Activated B cell treated with CpG ODN at 0.5 μM for 24 hours (primary cell): ENCODE results near the gene SAMD14. TPM values are rescaled to one million over a fixed set of nuclear protein-coding genes. Genes with fewer than 3 reads are reported as not detected.

Experiments
- ATAC-seq: fragments of 200-7000 bp; cut with Tn5 transposase; one replicate; pipeline ENCODE4 v1.10.0; 2021; ENCODE audit warnings: low read depth, mild to moderate bottlenecking, moderate library complexity
- CTCF ChIA-PET: fragments of 350-600 bp; sonication (Branson Sonifier 250); formaldehyde crosslinking; loops from one replicate; lab custom pipeline; 2021; ENCODE audit warnings: antibody characterized with exemption; lab: Charles Lee
- POLR2A ChIA-PET: fragments of 350-600 bp; sonication (Branson Sonifier 250); formaldehyde crosslinking; loops from one replicate; lab custom pipeline; 2021; ENCODE audit warnings: antibody characterized with exemption; lab: Charles Lee
- DNase-seq: peaks from one replicate; pipeline ENCODE4 v3.0.0; 2022
- H3K27ac Mint-ChIP-seq: one replicate; pipeline ENCODE4 v1.8.0; 2020; ENCODE audit warnings: mixed read lengths
- H3K27me3 Mint-ChIP-seq: one replicate; pipeline ENCODE4 v1.8.0; 2021; ENCODE audit warnings: mixed read lengths
- H3K36me3 Mint-ChIP-seq: one replicate; pipeline ENCODE4 v1.8.0; 2021; ENCODE audit warnings: low read depth, mixed read lengths
- H3K4me1 Mint-ChIP-seq: one replicate; pipeline ENCODE4 v1.8.0; 2021; ENCODE audit warnings: mixed read lengths
- H3K4me3 Mint-ChIP-seq: one replicate; pipeline ENCODE4 v1.8.0; 2020; ENCODE audit warnings: mild to moderate bottlenecking, mixed read lengths
- H3K9me3 Mint-ChIP-seq: one replicate; pipeline ENCODE4 v1.8.0; 2020; ENCODE audit warnings: mixed read lengths
- intact Hi-C: fragments of 100-400 bp; cut with micrococcal nuclease; formaldehyde crosslinking; loops from one replicate; pipeline ENCODE4 v1.15.1; 2024
- total RNA-seq: library from RNA; stranded (reverse); gene quantifications from 2 replicates; pipeline ENCODE4 v1.2.3, GENCODE V29; 2022
- TF ChIP-seq, protein P1 (sequence below): fragments of 200-600 bp; IDR thresholded peaks from one replicate; pipeline ENCODE4 v1.8.0; 2022; ENCODE audit warnings: antibody characterized with exemption, mild to moderate bottlenecking

The SAMD14 gene
- total RNA-seq, 1 donor from 2014 or later: 4.7 TPM

DNA sequence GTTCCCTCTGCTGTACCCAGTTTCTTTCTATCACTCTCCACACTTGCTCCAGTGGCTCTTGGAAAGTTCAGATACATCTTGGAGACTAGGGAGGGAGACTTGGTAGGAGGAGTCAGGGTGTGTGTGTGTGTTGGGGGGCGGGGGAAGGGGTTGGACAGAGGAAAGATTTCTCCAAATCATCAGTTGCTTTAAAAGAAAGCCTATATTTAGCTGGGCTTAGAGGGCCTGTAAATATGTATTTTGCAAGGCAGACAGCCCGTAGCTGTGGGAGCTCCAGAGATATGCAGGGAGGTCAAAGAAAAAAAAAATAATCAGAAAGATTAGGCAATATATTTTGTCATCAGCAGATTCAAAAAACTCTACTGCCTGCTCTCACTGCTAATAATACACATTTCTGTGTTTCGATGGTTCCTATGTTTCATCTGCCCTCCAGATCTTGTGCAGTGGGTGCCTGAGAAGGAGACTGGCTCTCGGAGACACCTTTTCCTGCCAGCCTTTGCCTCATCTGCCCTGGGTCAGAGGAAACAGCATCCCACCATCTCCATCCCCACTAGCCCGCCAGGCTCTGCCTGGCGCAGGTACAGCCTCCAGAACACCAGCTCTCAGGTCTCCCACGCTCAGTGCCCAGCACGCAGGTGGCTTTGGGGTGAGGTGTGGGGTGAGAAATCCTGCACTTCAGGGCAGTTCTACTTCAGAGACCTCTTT, 25.3 kb upstream of the SAMD14 start:
- ATAC-seq (no peak), DNase-seq (no peak)
- Mint-ChIP-seq H3K27me3 (no peaks in the 10 kb centered on the region), H3K27ac (peak overlapping the region; percentile 50), H3K9me3 (no peaks in the 10 kb centered on the region), H3K4me3 (no peak overlapping the region), H3K36me3 (peaks cover 10% of the 10 kb centered on the region), H3K4me1 (peaks cover 23% of the 10 kb centered on the region)
- ChIA-PET CTCF (interaction anchor here (1.3 kb wide), 1 partner anchor 14 kb away, joined by 4 read pairs; no protein-coding TSS in a partner anchor), POLR2A (interaction anchor here (0.6 to 1.2 kb wide), 4 partner anchors 8 to 38 kb away, joined by 3 to 4 read pairs (median 4); no protein-coding TSS in a partner anchor)
- TF ChIP-seq, protein P1, sequence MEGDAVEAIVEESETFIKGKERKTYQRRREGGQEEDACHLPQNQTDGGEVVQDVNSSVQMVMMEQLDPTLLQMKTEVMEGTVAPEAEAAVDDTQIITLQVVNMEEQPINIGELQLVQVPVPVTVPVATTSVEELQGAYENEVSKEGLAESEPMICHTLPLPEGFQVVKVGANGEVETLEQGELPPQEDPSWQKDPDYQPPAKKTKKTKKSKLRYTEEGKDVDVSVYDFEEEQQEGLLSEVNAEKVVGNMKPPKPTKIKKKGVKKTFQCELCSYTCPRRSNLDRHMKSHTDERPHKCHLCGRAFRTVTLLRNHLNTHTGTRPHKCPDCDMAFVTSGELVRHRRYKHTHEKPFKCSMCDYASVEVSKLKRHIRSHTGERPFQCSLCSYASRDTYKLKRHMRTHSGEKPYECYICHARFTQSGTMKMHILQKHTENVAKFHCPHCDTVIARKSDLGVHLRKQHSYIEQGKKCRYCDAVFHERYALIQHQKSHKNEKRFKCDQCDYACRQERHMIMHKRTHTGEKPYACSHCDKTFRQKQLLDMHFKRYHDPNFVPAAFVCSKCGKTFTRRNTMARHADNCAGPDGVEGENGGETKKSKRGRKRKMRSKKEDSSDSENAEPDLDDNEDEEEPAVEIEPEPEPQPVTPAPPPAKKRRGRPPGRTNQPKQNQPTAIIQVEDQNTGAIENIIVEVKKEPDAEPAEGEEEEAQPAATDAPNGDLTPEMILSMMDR: no peak
- intact Hi-C loops: no loop called here

DNA sequence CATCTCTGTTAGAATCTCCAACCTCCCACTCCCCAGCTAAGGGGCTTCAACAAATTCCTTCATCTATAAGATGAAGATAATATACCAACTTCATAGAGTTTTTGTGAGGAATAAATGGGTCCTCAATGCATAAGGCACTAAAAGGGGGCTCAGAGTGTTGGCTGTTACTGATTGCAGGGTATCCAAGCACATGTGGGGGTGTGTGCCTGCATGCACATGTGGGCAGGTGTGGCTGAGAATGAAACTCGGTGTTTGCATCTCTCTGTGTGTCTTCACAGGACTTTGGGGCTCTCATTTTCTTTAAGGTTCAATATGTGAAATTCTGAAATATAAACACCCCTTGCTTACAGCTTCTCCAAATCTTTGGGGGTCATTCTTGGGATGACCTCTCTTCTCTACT, 24.6 kb upstream of the SAMD14 start:
- ChIA-PET CTCF (no interaction called here), POLR2A (interaction anchor here (0.6 to 1.2 kb wide), 4 partner anchors 8 to 39 kb away, joined by 3 to 4 read pairs (median 4); no protein-coding TSS in a partner anchor)
- DNase-seq (no peak), ATAC-seq (no peak)
- H3K27ac Mint-ChIP-seq: peak overlapping the region; percentile 50
- H3K9me3 Mint-ChIP-seq: no peaks in the 10 kb centered on the region
- intact Hi-C loops: no loop called here
- H3K27me3 Mint-ChIP-seq: no peaks in the 10 kb centered on the region
- TF ChIP-seq, protein P1: no peak
- H3K36me3 Mint-ChIP-seq: peaks cover 10% of the 10 kb centered on the region
- peaks cover 23% of the 10 kb centered on the region for H3K4me1 Mint-ChIP-seq
- no peak overlapping the region for H3K4me3 Mint-ChIP-seq

- no peak overlapping the region for H3K4me3 Mint-ChIP-seq
- ChIA-PET CTCF (interaction anchor here (2.2 kb wide), 1 partner anchor 36 kb away, joined by 11 read pairs; no protein-coding TSS in a partner anchor), POLR2A (interaction anchor here (0.9 to 1.1 kb wide), 2 partner anchors 11 to 15 kb away, joined by 3 to 4 read pairs; no protein-coding TSS in a partner anchor)
- H3K9me3 Mint-ChIP-seq: no peaks in the 10 kb centered on the region
- ATAC-seq (no peak), DNase-seq (no peak)
- intact Hi-C loops: no loop called here
- peak overlapping the region; percentile 67 for H3K27ac Mint-ChIP-seq
- H3K4me1 Mint-ChIP-seq: peaks cover 23% of the 10 kb centered on the region
- H3K36me3 Mint-ChIP-seq: peaks cover 12% of the 10 kb centered on the region
- TF ChIP-seq, protein P1: no peak
- no peaks in the 10 kb centered on the region for H3K27me3 Mint-ChIP-seq
Measured at GRCh38 chr17:50153650-50154575, 24.0 kb upstream of the SAMD14 start.

DNA sequence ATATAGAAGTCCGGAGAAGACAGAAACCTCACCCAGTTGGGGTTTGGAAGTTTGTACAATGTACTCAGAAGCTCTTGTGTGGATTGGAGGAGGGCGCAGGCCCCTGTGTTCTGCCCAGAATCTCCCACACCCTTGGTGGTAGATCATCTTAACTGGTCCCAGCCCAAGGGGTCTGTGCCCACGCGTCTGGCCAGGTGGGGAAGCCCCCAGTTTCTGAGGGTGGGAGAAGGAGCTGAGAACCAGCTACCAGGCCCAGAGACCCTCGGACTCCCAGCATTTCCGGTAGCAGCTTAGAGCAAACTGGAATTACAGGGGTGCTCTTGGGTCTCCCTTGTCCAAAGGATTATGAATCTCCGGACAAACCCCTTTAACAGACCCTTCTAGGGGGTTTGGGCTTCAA, 22.8 kb upstream of the SAMD14 start:
- intact Hi-C loops: no loop called here
- ChIA-PET POLR2A (interaction anchor here (0.5 to 7.1 kb wide), 10 partner anchors 8 to 58 kb away, joined by 3 to 82 read pairs (median 8); partner anchors contain the start of gene SAMD14), CTCF (interaction anchor here (0.9 to 7.2 kb wide), 9 partner anchors 9 to 58 kb away, joined by 3 to 64 read pairs (median 7); no protein-coding TSS in a partner anchor)
- Mint-ChIP-seq H3K27me3 (no peaks in the 10 kb centered on the region), H3K4me3 (peak overlapping the region; percentile 93), H3K9me3 (no peaks in the 10 kb centered on the region), H3K4me1 (peaks cover 23% of the 10 kb centered on the region), H3K27ac (peak overlapping the region; percentile 91), H3K36me3 (peaks cover 22% of the 10 kb centered on the region)
- ATAC-seq: no peak
- TF ChIP-seq, protein P1: no peak
- DNase-seq: no peak
